ENCODE data around the gene GTPBP4. TPM values are rescaled to one million over a fixed set of nuclear protein-coding genes. Genes with fewer than 3 reads are reported as not detected.

The GTPBP4 gene
- total and polyA plus RNA-seq, 2 of the 13 experiments (the other 11 are each of a cell fraction or from before 2014, with no cell fraction given): 24.1 to 85.5 TPM

GRCh38 chr10:974038-974784 lies 14.0 kb upstream of the GTPBP4 start (continued):
- TF ChIP-seq, protein P1, sequence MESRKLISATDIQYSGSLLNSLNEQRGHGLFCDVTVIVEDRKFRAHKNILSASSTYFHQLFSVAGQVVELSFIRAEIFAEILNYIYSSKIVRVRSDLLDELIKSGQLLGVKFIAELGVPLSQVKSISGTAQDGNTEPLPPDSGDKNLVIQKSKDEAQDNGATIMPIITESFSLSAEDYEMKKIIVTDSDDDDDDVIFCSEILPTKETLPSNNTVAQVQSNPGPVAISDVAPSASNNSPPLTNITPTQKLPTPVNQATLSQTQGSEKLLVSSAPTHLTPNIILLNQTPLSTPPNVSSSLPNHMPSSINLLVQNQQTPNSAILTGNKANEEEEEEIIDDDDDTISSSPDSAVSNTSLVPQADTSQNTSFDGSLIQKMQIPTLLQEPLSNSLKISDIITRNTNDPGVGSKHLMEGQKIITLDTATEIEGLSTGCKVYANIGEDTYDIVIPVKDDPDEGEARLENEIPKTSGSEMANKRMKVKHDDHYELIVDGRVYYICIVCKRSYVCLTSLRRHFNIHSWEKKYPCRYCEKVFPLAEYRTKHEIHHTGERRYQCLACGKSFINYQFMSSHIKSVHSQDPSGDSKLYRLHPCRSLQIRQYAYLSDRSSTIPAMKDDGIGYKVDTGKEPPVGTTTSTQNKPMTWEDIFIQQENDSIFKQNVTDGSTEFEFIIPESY (CRISPR knock-in tag; IDR thresholded peaks at IDR 0.05): peak; percentile 27; the same call in 1 of the 2 replicates
- TF ChIP-seq, protein P2, sequence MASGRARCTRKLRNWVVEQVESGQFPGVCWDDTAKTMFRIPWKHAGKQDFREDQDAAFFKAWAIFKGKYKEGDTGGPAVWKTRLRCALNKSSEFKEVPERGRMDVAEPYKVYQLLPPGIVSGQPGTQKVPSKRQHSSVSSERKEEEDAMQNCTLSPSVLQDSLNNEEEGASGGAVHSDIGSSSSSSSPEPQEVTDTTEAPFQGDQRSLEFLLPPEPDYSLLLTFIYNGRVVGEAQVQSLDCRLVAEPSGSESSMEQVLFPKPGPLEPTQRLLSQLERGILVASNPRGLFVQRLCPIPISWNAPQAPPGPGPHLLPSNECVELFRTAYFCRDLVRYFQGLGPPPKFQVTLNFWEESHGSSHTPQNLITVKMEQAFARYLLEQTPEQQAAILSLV (CRISPR knock-in tag; IDR thresholded peaks at IDR 0.05; ENCODE audit: borderline replicate concordance): peak; percentile 85
- TF ChIP-seq ETV5 (CRISPR knock-in tag; IDR thresholded peaks at IDR 0.05; ENCODE audit: borderline replicate concordance) (peak; percentile 18; the same call in 1 of the 2 replicates), TBL1XR1 (IDR thresholded peaks at IDR 0.05; ENCODE audit: borderline replicate concordance, low read length, partially characterized antibody) (peak; percentile 63)

DNA sequence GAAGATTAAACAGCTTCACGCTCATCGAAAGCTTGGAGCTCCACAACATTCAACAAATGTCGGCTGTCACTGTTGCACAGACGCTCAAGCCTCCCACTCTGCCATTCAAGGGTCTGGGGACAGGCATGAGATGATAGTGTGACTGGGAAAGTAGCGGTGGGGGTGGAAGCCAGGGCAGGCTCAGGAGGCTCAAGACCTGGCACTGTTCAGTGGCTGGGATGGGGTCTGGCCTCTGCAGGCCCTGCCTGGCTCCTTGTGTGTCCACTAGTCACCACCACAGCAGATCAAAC lies 13.5 kb upstream of the GTPBP4 start:
- no peaks in the 10 kb centered on the region for H4K20me1 ChIP-seq (ENCODE audit: insufficient read depth, low read length)
- ATAC-seq (no peak), DNase-seq (ENCODE audit: low spot score) (no peak), FAIRE-seq (no peak)
- no peaks in the 10 kb centered on the region; a peak in 2 of 5 replicates for H3K27me3 ChIP-seq (ENCODE audit: control insufficient read depth in 1 of 2, insufficient read depth in 2 of 2, low read length in 2 of 2)
- H3K9me3 ChIP-seq (ENCODE audit: low read length): peaks cover 12% of the 10 kb centered on the region
- peak overlapping the region; percentile 58 for H3K27ac ChIP-seq (ENCODE audit: extremely low read length, insufficient read depth, low read length)
- BruUV-seq (replicated peaks): no TSS peak
- in situ Hi-C loops (cut with HindIII; ENCODE audit: extremely low pct_ligation_motif_present, low pct_unique_long_range_greater_than_20kb): no loop called here
- no peak for TF ChIP-seq RBM22 (optimal IDR thresholded peaks at IDR 0.05; ENCODE audit: low read length)
- CTCF ChIA-PET (ENCODE audit: low intra/inter-chr PET ratio, low total read pairs): no interaction called here
- no peak overlapping the region for H3K4me2 ChIP-seq (ENCODE audit: low read depth, low read length)
- no peak overlapping the region for H2AFZ ChIP-seq (ENCODE audit: low read length)
- intact Hi-C loops (cut with micrococcal nuclease; ENCODE audit: unreplicated experiment): no loop called here
- H3K36me3 ChIP-seq (replicated peaks in 1 of 2; ENCODE audit: control insufficient read depth in 1 of 2, insufficient read depth in 2 of 2, low read length in 2 of 2): no peaks in the 10 kb centered on the region
- H3K4me1 ChIP-seq (ENCODE audit: insufficient read depth, low read length): peaks cover 53% of the 10 kb centered on the region
- H3K79me2 ChIP-seq (ENCODE audit: insufficient read depth, low read length): no peaks in the 10 kb centered on the region
- H3K4me3 ChIP-seq (replicated peaks in 1 of 3; ENCODE audit: insufficient read depth in 1 of 3, low read depth in 2 of 3, low read length in 3 of 3): no peak overlapping the region
- WGBS (ENCODE audit: low lambda C conversion rate): 96% methylated on average over 5 of the region's 5 CpGs
- POLR2A ChIA-PET: interaction anchor here (1.7 to 3.3 kb wide), 2 partner anchors 12 to 43 kb away, joined by 8 to 42 read pairs; partner anchors contain the start of genes GTPBP4 and LARP4B
- H3K9ac ChIP-seq (ENCODE audit: insufficient read depth, low read depth, low read length): peak overlapping the region; percentile 39; the same call in 1 of the 2 replicates

All from HepG2 (cell line).